NCI-H748 (cell line): ENCODE data around the gene PKHD1.
A peak's percentile ranks its signal among the peaks of the same experiment; 100 is the strongest.

Source experiments
- DNase-seq: peaks from one replicate; lab custom pipeline; 2025; ENCODE audit not compliant: unreplicated experiment; lab: John Stamatoyannopoulos, UW

The PKHD1 gene

DNA sequence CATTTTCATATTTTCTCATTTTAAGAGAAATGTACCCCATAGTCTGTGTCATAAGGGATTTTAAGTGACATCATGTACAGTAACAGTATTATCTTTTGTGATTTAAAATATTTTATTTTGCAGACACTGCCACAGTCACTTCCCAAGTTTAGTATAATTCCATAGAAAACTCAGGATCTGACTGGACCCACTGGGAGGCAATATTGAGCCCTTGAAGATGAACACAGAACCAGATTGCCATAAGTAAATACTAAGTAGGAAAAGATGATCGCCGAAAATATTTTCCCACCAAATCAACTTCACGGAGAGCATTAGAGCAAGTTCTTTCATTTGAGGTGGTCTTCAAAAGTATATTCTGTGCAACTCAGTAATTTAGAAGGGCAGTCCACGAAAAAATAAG lies 17.6 kb upstream of the PKHD1 start:
- no peak for DNase-seq

DNA sequence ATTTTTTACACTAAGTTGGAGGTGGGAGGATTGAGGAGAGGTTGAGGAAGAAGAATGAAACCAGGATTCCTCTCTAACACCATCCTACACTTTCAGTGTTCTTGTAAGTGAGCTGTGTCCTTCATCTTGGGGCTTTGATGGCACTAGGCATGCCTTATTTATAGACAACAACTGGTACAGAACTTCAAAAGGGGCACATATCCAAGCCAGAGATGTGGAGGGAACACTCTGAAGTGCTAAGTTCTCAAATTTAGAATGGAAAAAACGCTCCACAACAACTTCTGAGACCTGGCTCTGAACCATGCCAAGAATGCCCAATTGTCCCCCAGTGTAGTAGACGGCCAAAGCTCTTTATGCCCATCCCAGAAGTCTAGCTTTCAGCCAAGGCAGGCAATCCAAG lies 16.2 kb upstream of the PKHD1 start:
- DNase-seq: no peak

DNA sequence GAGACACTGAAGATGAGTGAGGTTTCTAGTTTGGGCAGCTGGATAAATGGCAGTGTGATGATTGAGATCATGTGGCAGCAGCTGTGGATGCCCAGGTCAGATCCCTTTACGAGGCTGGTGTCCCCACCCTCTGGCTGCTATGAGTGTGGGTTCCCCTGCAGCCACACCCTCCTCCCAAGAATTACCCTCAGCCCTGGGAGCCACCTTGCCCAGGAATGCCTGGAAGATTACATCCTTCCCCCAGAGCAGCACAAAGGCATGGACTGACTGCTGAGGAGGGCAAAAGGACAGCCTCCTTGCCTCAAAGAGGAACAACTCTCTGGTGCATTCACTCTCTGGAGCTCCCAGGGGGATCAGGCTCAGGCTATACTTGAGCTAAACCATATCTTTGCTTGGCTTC lies 15.0 kb upstream of the PKHD1 start:
- DNase-seq: no peak

DNA sequence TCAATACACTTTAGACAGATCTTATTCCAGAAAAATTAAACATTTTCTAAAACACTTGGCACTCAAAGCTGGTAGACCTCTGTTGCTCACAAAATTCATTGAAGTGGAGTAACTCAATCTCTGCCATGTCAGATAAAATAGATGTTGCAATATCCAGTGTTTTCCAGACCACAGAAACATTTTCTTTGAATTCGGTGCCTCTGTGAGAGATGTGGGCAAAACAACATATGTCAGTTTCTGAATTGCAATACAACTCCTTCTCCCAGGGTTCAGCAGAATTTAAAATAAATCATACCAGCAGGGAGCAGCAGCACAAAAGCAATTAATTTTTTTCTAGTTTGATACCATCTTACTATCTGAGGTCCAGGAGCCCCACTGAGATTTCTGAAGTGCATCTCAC lies 11.3 kb upstream of the PKHD1 start:
- no peak for DNase-seq

DNA sequence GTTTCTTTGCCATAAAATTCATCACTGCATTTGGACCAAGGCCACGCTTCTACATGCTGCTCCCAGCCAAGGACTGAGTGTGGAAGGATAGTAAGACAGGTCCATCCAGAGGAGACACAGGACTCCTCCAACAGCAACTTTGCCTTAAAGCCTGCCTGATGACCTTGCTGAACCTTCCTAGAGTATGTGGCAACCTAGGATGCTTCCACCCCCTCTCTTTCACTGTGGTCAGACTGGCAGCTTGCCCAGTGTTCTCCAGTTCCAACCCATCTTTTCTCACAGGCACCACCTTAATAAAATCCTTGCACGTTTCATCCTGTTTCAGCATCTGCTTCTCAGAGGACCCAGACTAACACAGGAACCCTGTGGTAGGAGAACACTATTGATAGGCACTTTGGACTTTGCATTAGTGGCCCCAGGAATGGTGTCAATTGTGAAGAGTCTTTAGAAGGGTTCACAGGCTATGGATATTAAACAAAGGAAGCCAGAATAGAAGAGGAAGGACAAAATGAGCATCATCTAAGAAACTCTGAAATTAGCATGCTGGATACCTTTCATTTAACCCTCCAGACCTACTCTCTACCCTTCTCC lies 2.4 kb upstream of the PKHD1 start:
- DNase-seq: no peak

DNA sequence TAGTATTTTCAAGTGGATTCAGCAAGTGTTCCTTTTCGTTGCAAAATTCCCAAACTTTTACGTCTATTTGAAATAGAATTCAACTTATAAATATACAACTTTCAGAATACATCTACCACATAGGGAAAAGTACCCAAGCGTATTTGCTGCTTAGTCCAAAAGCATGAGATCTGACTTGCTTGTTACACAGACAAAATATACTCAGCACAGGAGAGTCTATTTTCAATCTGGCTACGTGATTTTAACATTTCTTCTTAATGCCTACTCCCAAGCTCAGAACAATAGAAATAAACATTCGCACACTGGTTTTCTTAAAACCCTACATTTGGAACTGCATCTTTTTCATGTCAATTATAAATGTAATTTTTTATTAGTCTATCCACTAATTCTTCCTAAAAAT lies 672 bp downstream of the PKHD1 start:
- DNase-seq: no peak

DNA sequence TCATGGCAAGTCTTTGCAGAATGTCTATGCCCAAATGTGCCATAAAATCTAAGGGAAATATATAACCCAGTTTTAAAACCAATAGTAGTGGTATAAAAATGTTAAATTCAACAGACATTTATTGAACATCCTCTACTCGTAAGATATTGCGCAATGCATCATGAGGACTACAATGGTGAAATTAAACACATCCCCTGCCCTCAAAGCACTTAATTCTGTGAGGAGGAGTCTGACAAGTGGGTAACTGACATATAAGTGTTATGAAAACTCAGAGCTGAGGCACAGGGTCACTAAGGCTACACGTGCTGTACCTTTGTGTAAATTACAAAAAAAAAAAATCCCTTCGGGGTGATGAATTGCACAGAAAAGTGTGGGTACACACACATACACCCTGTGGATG lies 6.2 kb downstream of the PKHD1 start:
- no peak for DNase-seq

DNA sequence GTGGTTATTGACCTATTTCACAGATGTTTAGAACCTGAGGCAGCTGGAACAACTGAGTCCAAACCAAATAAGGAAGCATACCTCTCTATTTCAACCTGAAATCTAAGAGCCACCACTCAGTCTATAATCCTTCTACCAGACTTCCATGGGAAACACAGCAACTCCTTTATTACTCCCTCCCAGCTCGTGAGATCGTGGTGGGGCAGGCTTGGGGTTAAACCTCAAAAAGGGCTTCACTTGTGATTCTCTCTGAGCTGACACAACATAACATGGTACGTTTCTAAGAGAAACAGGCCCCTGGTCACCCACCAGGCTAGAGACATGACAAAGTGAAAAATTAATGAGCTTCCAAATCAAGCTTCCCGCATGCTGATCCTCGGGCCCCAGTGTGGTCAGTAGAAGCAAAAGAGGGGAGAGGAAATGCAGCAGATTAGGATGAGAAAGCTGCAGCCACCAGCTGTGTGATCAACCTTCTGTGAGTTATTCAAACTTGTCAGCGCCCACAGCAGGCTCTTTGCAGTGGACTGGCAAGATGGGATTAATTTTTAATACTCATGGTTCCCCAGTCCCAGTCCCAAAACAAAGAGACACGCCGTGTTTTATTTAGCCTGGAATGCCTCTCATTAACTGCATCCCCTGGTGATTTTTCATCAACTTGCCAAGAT lies 9.3 kb downstream of the PKHD1 start:
- DNase-seq: no peak

DNA sequence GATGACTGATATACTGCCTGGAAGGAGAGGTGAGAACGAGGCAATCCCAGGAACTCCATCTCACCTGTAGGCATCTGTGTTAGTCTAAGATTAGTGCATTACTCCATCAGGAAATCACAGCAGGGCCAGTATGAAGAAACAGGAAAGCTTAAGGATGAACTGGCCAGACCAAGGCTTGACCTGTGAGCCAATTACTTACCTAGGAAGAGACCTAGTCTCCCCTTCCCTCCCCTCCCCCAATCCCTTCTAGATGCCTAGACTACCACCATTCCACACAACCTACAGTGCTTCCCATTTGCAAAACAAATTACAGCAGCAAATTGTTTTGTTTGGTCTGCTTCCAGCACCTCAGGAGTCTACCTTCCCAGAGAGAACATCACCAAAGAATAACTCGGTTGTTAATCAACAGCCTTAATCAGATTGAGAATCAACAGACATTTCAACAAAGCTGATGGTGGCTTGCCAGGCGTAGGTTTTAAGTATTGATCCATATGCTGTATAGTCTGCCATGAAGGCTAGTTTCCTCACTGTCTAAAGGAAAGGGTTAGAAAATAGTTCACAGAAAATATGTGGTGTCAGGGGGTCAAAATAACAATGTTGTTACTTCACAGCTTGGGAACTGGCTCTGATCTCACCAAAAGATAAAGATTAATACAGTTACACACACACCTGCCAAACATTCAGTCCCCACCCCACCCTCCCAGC lies 10.1 kb downstream of the PKHD1 start:
- DNase-seq: no peak

DNA sequence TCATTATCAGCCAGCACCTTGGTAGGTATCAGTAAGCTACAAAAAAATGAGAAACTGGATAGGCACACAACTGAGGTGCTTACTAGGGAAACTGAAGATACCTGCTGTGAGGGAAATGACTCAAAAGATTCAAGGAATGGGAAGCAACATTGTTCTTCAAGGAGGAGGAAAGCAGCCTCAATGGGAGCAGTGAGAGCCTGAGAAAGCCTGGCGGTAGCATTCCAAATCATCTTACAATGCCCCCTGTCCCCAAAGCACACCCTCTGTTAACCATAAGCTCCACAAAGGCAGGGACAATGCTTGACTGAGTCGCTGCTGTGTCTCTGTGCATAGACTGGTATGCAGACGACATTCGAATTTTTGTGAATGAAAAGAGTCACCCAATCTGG lies 10.6 kb downstream of the PKHD1 start:
- DNase-seq: no peak

DNA sequence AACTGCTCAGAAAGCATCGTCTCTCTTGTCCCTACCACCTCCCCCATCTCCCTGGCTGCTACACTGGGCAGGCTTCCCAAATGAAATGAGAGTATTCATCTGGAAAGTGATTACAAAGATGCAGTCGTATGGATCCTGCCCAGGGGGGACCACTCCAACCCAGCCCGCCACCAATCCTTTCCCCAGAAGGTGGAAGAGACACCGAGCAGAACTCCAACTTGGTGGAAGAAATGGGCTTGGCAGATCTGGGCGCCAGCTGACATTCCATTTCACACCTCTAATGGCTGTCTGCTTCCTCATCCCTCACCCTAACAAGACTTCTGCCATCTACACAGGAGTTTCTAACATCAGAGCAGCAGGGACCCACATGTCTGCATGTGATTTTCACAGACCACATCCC lies 12.7 kb downstream of the PKHD1 start:
- DNase-seq: no peak

DNA sequence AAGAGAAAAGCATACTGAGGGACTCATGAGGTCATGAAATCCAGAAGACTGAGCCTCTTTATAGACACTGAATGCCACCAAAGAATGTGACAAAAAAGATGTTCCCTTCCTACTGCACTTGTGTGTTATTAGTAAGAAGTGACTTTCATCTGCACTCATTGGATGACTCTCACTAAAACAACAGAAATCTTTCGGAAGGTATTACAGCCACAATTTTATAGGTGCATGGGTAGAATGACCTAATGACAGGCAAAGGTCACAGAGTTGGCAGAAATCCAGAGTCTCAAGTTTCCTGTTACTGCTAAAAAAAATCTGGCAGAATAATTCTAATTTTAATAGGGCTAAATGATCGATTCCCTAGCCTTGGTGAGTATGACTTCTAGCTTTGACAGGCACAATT lies 13.3 kb downstream of the PKHD1 start:
- no peak for DNase-seq

DNA sequence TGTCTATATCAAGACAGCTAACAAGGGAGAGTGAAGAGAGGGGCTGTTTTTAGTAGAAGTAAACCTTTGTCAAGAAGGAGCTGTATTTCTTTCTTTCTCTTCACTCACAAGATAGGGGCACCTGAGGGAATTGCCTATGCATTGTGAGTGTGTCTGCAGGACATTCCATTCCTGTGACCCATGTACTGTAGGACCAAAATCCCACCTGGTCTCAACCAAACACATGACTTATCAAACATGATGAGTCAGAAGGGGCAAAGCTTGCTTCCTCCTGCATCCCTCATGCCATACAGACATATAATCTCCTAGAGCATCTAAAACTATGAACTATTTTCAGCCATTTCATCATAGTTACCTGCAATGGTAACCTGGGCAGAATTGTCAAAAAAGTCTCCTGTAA lies 21.8 kb downstream of the PKHD1 start:
- DNase-seq: no peak

DNA sequence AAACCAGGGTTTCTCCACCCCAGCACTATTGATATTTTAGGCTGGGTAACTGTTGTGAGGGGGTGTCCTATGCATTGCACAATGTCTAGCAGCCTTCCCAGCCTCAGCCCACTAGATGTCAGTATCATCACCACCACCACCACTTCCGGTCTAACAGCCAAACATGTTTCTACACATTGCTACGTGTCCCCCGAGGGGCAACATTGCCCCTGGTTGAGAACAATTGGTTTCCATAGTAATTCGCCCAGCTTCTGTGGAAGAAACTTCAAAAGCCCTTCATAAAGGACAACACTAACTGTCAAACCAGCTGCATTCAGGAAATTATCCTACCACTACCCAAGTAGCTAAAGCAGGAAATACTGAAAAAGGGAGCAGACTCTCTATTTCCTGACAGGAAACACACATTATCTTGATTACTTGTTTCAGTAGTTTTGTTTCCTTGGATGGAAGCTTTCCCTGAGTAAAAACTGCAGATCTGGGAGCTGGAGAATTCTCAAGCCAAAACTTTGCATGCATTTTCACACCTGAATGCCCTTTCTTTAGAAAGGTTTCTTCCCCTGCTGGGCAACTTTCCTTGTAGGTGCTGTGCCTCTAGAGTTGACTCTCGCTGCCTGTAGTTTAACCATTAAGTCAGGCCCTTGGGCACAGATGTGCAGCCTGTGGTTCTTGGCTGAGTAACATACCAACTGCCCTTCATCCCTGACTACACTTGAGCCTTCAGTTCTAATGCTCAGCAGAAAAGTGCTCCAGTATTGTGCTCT lies 23.6 kb downstream of the PKHD1 start:
- peak; percentile 74 for DNase-seq

DNA sequence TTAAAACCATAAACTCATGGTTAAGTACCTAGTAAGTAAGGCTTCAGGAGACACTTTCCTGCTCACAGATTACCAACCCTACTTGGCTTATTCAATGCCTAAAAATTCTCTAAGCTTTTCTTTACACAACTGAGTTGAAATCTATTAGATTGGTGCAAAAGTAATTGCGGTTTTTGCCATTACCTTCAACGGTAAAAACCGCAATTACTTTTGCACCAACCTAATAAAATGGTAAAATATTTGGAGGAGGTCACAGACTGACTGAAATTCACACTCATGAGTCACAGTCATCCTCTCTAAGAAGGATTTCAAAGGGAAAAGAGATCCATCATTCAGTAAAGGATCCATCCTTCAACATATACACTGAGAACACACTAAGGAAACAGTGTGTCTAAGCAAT lies 25.9 kb downstream of the PKHD1 start:
- no peak for DNase-seq

DNA sequence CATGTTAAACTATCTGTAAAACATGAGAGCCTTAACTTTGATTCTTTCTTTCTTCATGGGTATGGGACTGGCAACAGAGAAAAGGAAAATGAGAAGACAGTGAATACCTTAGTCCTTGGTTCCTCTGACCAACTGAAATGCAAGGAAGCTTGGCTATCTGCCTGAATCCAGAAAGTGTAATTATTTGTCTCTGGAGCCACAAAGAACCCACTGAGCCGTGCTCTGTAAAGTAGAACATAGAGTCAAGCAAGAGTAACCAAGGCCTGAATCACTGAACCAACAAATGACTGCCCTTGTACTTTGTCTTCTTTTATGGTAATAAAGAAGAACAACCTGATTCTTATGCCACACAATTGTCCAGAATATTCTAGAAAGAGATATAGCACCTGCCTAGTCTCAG lies 27.6 kb downstream of the PKHD1 start:
- DNase-seq: no peak

DNA sequence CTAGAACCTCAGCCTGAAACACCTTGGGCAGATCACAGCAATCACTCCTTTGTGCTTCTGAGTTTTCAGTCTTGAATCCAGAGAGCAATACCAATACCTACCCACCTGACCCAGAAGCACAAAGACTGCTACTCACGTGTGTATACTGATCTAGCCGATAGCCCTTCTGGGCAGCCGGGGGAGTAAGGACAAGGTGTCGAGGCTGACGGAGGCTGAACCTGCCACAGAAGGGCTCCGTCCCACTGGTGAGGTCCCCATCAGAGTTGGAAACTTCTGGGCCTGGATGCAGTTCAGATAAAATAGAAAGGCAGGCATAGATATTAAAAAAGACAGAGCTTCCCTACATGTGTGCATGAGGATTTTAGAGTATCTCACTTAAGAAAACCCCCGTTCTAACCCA lies 32.0 kb downstream of the PKHD1 start:
- no peak for DNase-seq

DNA sequence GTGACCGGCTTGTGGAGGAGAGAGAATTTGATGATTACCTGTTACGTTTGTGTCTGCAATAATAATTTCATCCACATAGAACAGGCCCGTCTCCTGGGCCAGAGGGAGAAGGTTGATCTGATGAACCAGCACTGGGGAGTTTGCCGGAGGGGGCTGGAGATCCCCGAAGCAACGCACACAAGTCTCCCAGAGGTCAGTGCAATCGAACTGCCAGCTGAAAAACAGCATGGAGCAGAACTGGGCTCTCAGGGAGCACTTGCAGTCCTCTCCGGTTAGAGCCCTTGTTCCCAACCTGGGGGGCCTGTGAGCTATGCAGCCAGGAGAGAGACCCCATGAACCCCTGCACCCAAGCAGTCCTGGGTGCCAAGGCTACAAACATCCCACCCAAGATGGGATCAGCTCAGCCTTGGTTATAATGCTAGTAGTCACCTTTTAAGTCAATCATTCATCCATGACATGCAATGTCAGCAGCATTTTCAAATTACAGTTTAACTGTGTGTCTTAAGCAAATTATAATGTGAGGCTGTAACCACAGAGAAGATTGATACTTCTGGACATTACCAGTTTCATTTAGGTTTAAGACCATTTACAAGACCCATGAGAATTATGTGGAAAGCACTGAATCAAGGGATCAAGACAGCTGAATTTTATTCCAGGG lies 34.2 kb downstream of the PKHD1 start:
- DNase-seq: no peak

DNA sequence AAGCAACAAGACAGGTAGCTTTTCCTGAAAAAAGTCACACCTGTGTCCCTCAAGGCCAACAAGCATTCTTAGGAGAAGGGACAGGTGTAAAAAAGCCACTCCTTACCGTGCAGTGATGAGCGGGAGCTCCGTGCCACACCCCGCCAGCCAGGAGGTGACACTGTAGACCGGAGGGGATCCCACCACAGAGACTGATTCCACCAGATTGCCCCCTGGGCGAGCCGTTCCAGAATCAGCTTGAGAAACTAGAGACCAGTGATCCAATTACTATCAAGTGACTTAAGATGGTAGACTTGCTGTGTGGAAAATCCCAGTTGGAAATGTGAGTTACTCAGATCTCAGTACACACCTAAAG lies 37.4 kb downstream of the PKHD1 start:
- no peak for DNase-seq

DNA sequence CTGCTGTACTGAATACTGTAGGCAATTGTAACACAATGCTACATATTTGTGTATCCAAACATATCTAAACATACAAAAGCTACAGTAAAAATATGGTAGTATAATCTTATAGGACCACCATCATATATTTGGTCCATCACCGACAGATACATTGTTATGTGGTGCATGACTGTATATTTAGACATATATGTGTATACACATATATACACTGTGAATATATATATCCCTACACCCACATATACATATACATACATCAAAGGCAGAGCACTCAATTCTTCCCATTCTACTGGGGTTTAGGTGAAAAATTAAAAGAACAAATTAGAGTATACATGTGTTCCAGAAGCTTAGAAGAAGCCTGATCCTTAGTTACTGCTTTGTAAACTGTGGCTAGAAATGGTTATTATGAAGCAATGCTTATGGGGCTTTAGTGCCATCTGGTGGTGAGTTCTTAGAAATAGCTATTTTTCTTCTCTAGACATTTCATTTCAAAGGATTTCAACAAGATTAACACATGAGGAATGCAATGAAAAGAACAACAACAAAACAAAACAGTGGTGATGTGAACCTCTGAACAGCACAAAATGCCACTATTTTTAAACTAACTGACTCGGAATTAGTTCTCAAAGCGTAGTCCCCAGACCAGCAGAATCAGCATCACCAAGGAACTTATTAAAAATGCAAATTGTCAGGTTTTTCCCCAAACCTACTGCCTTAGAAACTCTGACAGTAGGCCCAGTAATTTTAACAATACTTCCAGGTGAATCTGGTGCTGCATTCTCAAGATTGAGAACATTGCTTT lies 38.0 kb downstream of the PKHD1 start:
- peak; percentile 54 for DNase-seq

DNA sequence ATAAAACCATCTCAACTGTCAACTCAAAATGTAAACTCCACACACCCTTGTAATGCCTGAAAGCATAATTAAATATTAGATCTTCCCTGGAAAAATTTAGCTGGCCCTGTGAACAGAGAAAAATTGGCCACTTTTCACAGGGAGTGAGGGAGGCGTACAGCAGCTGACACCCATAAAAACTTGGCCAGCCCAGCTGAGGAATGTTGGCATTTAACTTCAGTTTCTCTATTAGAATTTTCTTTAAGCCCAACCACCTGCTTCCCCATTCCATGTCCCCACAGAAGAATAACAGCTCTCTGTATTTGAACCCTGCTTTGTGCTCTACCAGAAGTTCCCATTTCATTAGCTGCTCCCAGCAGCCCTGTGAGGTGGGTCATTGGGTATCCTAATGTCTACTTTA lies 41.0 kb downstream of the PKHD1 start:
- no peak for DNase-seq
